ENCODE results near the gene CALN1. TPM values are rescaled to one million over a fixed set of nuclear protein-coding genes. Genes with fewer than 3 reads are reported as not detected.

CALN1 gene
- total and polyA plus RNA-seq, 4 donors = 0.14 to 0.84 (median 0.24) TPM

GRCh38 chr7:72272479-72272878 lies 139.7 kb downstream of the CALN1 start:
- no peak overlapping the region for H3K4me3 ChIP-seq (ENCODE audit: low read depth in 1 of 3, low read length in 3 of 3)
- H3K27me3 ChIP-seq (ENCODE audit: control insufficient read depth in 4 of 4, insufficient read depth in 4 of 4, low read length in 3 of 4) = no peaks in the 10 kb centered on the region
- WGBS = 88% methylated on average over 6 of the region's 6 CpGs
- H3K4me1 ChIP-seq (ENCODE audit: control insufficient read depth in 4 of 4, insufficient read depth in 4 of 4, low read length in 3 of 4) = no peaks in the 10 kb centered on the region
- DNase-seq (ENCODE audit: low spot score) = no peak
- peaks cover 1 to 17% (median 9%) of the 10 kb centered on the region in 4 donors for H3K9me3 ChIP-seq (ENCODE audit: control insufficient read depth in 4 of 4, low read length in 3 of 4)
- no peak overlapping the region for H3K9ac ChIP-seq (ENCODE audit: low read depth in 1 of 2, low read length in 2 of 2)
- no peaks in the 10 kb centered on the region for H3K36me3 ChIP-seq (ENCODE audit: control insufficient read depth in 4 of 4, insufficient read depth in 3 of 4, low read depth in 1 of 4, low read length in 3 of 4)
- no peak overlapping the region for H3K27ac ChIP-seq (ENCODE audit: low read depth in 1 of 2, low read length in 2 of 2)
- TF ChIP-seq ATF3 (IDR thresholded peaks at IDR 0.05) (no peak), CTCF (IDR thresholded peaks at IDR 0.05; ENCODE audit: low read depth, low read length, missing input control) (no peak), MAX (IDR thresholded peaks at IDR 0.05) (no peak), HNF4G (IDR thresholded peaks at IDR 0.05) (no peak), HNF4A (conservative IDR thresholded peaks at IDR 0.05) (no peak), FOXA1 (IDR thresholded peaks at IDR 0.05) (no peak), NR2F2 (IDR thresholded peaks at IDR 0.05) (no peak), FOXA2 (IDR thresholded peaks at IDR 0.05) (no peak), ZBTB33 (IDR thresholded peaks at IDR 0.05) (no peak), SP1 (IDR thresholded peaks at IDR 0.05) (no peak), JUND (IDR thresholded peaks at IDR 0.05) (no peak), REST (IDR thresholded peaks at IDR 0.05) (no peak), GABPA (IDR thresholded peaks at IDR 0.05 in 1 of 2, conservative IDR thresholded peaks at IDR 0.05 in 1 of 2) (no peak), YY1 (IDR thresholded peaks at IDR 0.05) (no peak), RAD21 (IDR thresholded peaks at IDR 0.05) (no peak), EGR1 (IDR thresholded peaks at IDR 0.05; ENCODE audit: low read depth in 2 of 2) (no peak), RXRA (IDR thresholded peaks at IDR 0.05) (no peak), TAF1 (conservative IDR thresholded peaks at IDR 0.05) (no peak)

All from liver (tissue), 9 donors.